ENCODE measurements around the gene U2AF1L4. TPM values are rescaled to one million over a fixed set of nuclear protein-coding genes. Genes with fewer than 3 reads are reported as not detected.

Gene U2AF1L4
- total RNA-seq, 2 experiments from 2014 or later = 16.1 to 35.2 TPM

- no TSS peak for BruUV-seq (replicated peaks)
- H3K4me1 ChIP-seq (ENCODE audit: insufficient read depth, low read length, poor library complexity, severe bottlenecking) = no peaks in the 10 kb centered on the region
These were observed 41.3 kb upstream of the U2AF1L4 start for GRCh38 chr19:35786299-35787160.

GRCh38 chr19:35785339-35785627 is 40.1 kb upstream of the U2AF1L4 start:
- H4K20me1 ChIP-seq (ENCODE audit: insufficient read depth, low read length) = no peaks in the 10 kb centered on the region
- ChIA-PET POLR2A (interaction anchor here (0.6 kb wide), 1 partner anchor 50 kb away, joined by 5 read pairs; no protein-coding TSS in a partner anchor), CTCF (ENCODE audit: unreplicated experiment) (interaction anchor here (0.6 kb wide), 1 partner anchor 9 kb away, joined by 7 read pairs; no protein-coding TSS in a partner anchor)
- no TSS peak for BruUV-seq (replicated peaks)
- no peak for DNase-seq (ENCODE audit: low spot score)
- H3K4me1 ChIP-seq (ENCODE audit: insufficient read depth, low read length, poor library complexity, severe bottlenecking) = no peaks in the 10 kb centered on the region
- no peak overlapping the region for H3K4me3 ChIP-seq (ENCODE audit: low read depth, low read length, poor library complexity, severe bottlenecking)
- no peak overlapping the region for H2AFZ ChIP-seq (ENCODE audit: low read length)
- no peak overlapping the region for H3K27ac ChIP-seq (ENCODE audit: low read depth, low read length, poor library complexity, severe bottlenecking)
- no peaks in the 10 kb centered on the region for H3K9me3 ChIP-seq (ENCODE audit: low read length)
- no peak overlapping the region for H3K4me2 ChIP-seq (ENCODE audit: low read length)
- H3K9me2 ChIP-seq (ENCODE audit: insufficient read depth, low read length) = no peaks in the 10 kb centered on the region
- intact Hi-C loops (cut with micrococcal nuclease; ENCODE audit: unreplicated experiment) = no loop called here
- no peaks in the 10 kb centered on the region for H3K79me2 ChIP-seq (ENCODE audit: insufficient read depth, low read depth, low read length)
- no peak for TF ChIP-seq EZH2phosphoT487 (IDR thresholded peaks at IDR 0.05; ENCODE audit: borderline replicate concordance, low read depth, low read length)
- TF ChIP-seq CTCF (conservative IDR thresholded peaks at IDR 0.05; ENCODE audit: low read length) = no peak
- peaks cover 5% of the 10 kb centered on the region; the same call in 1 of the 2 replicates for H3K36me3 ChIP-seq (ENCODE audit: insufficient read depth, low read length)

More at GRCh38 chr19:35786299-35787160, 41.3 kb upstream of the U2AF1L4 start:
- no peaks in the 10 kb centered on the region for H3K79me2 ChIP-seq (ENCODE audit: insufficient read depth, low read depth, low read length)
- peaks cover under 1% of the 10 kb centered on the region; the same call in 1 of the 2 replicates for H3K36me3 ChIP-seq (ENCODE audit: insufficient read depth, low read length)
- CTCF ChIA-PET (ENCODE audit: unreplicated experiment) = no interaction called here
- no peak overlapping the region for H3K27ac ChIP-seq (ENCODE audit: low read depth, low read length, poor library complexity, severe bottlenecking)
- no peak for DNase-seq (ENCODE audit: low spot score)
- H4K20me1 ChIP-seq (ENCODE audit: insufficient read depth, low read length) = no peaks in the 10 kb centered on the region
- no peaks in the 10 kb centered on the region for H3K9me2 ChIP-seq (ENCODE audit: insufficient read depth, low read length)
- intact Hi-C loops (cut with micrococcal nuclease; ENCODE audit: unreplicated experiment) = no loop called here
- H3K9me3 ChIP-seq (ENCODE audit: low read length) = no peaks in the 10 kb centered on the region
- POLR2A ChIA-PET = no interaction called here
- H3K4me2 ChIP-seq (ENCODE audit: low read length) = no peak overlapping the region
- H2AFZ ChIP-seq (ENCODE audit: low read length) = no peak overlapping the region
- no peak for TF ChIP-seq CTCF (conservative IDR thresholded peaks at IDR 0.05; ENCODE audit: low read length)
- no peak for TF ChIP-seq EZH2phosphoT487 (IDR thresholded peaks at IDR 0.05; ENCODE audit: borderline replicate concordance, low read depth, low read length)
- no peak overlapping the region for H3K4me3 ChIP-seq (ENCODE audit: low read depth, low read length, poor library complexity, severe bottlenecking)

All from OCI-LY7 (cell line).